ENCODE measurements around the gene MAD1L1. TPM values are rescaled to one million over a fixed set of nuclear protein-coding genes. Genes with fewer than 3 reads are reported as not detected.

The MAD1L1 gene
- total RNA-seq, 1 experiment from 2014 or later: 38.5 TPM

GRCh38 chr7:1906087-1906830 is 326.5 kb downstream of the MAD1L1 start:
- Histone ChIP-seq H3K9me2 (ENCODE audit: insufficient read depth) (no peaks in the 10 kb centered on the region), H3K9me3 (ENCODE audit: control insufficient read depth in 1 of 2, insufficient read depth in 1 of 2, low read depth in 1 of 2, low read length in 2 of 2) (no peaks in the 10 kb centered on the region), H3K4me1 (ENCODE audit: control insufficient read depth in 1 of 2, insufficient read depth in 2 of 2, low read length in 2 of 2) (no peaks in the 10 kb centered on the region), H4K20me1 (ENCODE audit: insufficient read depth) (no peaks in the 10 kb centered on the region), H3K9ac (ENCODE audit: low read length) (no peak overlapping the region), H3K36me3 (ENCODE audit: control insufficient read depth in 1 of 2, insufficient read depth in 2 of 2, low read length in 2 of 2) (no peaks in the 10 kb centered on the region), H3K79me2 (ENCODE audit: insufficient read depth, low read length) (no peaks in the 10 kb centered on the region), H3K4me2 (ENCODE audit: low read length) (no peak overlapping the region), H2AFZ (ENCODE audit: low read depth, low read length, poor library complexity, severe bottlenecking) (no peak overlapping the region), H3K27ac (ENCODE audit: low read depth, low read length) (no peak overlapping the region), H3K27me3 (ENCODE audit: insufficient read depth, low read length) (no peaks in the 10 kb centered on the region), H3K4me3 (replicated peaks in 1 of 2; ENCODE audit: low read depth in 1 of 2, low read length in 2 of 2) (no peak overlapping the region)
- no TSS peak for BruUV-seq (replicated peaks)
- POLR2A ChIA-PET: no interaction called here
- RAD21 ChIA-PET (ENCODE audit: low non-redundant PET in 1 of 2, low total read pairs in 2 of 2, uncharacterized antibody in 2 of 2, unreplicated experiment in 2 of 2): no interaction called here
- intact Hi-C loops (cut with micrococcal nuclease): no loop called here
- TF ChIP-seq SIN3A (IDR thresholded peaks at IDR 0.05; ENCODE audit: low read depth) (no peak), REST (IDR thresholded peaks at IDR 0.05; ENCODE audit: low read depth) (no peak), ELF1 (IDR thresholded peaks at IDR 0.05; ENCODE audit: borderline replicate concordance, low read depth) (no peak), EZH2phosphoT487 (IDR thresholded peaks at IDR 0.05; ENCODE audit: borderline replicate concordance) (no peak), YY1 (IDR thresholded peaks at IDR 0.05; ENCODE audit: extremely low read depth, insufficient replicate concordance, low read depth, low read length) (no peak), SRF (IDR thresholded peaks at IDR 0.05; ENCODE audit: low read depth) (no peak), CTCF (IDR thresholded peaks at IDR 0.05 in 2 of 3, conservative IDR thresholded peaks at IDR 0.05 in 1 of 3; ENCODE audit: borderline replicate concordance in 1 of 3, insufficient read depth in 1 of 3, low read depth in 2 of 3, low read length in 2 of 3) (no peak), FOSL1 (IDR thresholded peaks at IDR 0.05; ENCODE audit: low read depth) (no peak), CEBPB (IDR thresholded peaks at IDR 0.05; ENCODE audit: low read depth) (no peak), ZBTB33 (IDR thresholded peaks at IDR 0.05; ENCODE audit: extremely low read depth, insufficient replicate concordance, low read length) (no peak), EGR1 (IDR thresholded peaks at IDR 0.05; ENCODE audit: low read depth) (no peak)
- CTCF ChIA-PET: no interaction called here
- ATAC-seq (no peak), DNase-seq (ENCODE audit: low read depth, low spot score) (no peak)
